Stimulated activated CD8-positive, alpha-beta memory T cell treated with anti-CD3 and anti-CD28 coated beads, Interleukin-7, amount 100 ng/mL, for 48 hours (primary cell): ENCODE data around the gene COL19A1.
"Not testable (repeated sequence)": the region's sequence is repeated elsewhere in the genome, so short reads cannot be mapped to it uniquely, and the experiment has no call there.

Source experiments
- DNase-seq, 2 donors: peaks; one replicate each; pipeline ENCODE4 v3.0.0-alpha.2; 2020; ENCODE audit warnings: low read depth in 1 of 2; ENCODE audit errors: extremely low read depth in 1 of 2

COL19A1 gene

DNA sequence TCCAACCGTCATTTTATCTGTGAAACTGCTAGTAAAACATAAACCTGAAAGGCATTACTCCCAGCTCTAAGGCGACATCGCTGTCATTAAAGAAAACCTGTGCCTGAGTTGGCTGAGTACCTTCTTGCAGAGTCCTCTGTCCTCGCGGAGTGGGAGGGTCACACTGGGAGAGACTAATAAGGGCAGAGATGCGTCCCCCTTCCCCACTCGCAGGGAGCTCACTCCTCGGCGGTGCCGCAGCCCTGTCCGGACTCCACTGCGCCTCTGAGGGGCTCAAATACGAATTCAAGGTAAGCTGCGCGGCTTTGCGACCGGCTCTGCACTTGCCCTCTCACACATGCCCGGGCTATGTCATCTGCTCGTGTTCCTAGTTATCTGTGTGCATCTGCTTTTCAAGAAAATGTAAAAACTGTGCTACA lies at the start of gene COL19A1:
Gene COL19A1, plus strand, starts transcription at position 206 of the 419 bp plus-strand sequence. CDS start 13,012 bp downstream, outside the sequence.
- DNase-seq: no peak

DNA sequence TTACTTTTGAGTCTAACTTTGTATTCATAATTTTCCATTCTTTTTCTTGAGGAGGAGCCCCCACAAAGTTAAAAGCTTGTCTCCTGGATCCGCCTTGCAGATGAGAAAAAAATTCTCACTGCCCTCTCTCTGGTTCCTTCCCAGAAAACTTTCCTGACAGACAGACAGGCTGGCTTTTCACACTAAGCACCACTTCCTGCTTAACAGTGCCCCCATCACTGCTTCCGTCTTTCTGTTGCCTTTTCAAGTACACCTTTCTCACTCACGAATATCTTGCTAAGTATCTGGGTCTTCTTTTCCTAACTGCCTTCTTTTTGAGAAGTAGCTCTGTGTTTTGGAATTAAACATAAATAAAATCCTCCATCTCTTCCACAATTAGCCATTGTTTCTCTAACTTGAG lies 49.8 kb upstream of the COL19A1 start:
- DNase-seq: no peak

DNA sequence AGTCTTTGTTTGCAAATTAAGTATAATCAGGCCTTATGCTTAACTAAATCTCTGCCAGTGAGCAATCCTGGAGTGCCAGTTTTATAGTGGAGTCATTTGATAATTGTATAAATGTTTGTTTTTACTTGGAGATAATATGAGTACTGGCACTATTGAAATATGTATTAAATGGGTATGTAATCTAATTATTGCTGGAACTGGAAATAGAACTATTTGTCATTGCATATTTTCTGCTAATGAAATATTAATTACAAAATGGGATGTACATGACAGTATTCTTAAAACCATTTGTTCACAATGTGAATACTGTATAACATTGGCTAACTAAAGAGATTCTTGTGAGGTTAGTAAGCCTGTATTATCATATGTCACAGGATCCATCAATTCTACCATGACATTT lies 49.0 kb upstream of the COL19A1 start:
- no peak for DNase-seq

DNA sequence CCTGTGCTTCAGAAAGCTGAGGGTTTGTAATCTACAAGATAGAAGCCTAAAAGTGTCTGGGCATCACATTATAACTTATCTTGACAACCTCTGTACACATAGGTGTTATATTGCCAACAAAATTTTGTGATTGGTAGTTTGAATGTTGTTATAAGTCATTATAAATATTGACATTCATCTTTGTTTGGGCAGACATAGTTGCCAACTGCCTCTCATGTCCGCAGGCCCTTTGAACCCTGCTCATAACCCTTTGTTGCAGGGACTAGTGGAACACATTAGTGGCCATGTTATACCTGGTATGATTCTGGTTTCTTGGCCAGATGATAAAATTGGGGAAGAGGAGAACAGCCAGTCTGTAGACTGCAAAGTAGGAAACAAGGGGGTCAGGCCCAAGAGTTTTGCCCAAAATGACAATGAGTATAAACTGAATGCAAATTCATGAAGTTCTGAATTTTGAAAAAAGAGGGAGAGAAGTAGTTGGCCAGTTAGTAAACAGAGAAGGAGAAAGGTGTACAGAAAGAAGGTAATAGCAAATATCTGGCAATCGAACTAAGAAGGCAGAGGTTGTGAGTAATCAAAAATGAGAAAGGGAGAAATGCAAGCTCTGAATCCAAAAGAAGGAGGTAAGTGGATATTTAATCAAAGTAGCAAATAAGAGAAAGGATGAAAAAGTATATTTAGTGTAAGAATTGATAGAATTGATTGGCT lies 48.0 kb upstream of the COL19A1 start:
- DNase-seq: no peak

DNA sequence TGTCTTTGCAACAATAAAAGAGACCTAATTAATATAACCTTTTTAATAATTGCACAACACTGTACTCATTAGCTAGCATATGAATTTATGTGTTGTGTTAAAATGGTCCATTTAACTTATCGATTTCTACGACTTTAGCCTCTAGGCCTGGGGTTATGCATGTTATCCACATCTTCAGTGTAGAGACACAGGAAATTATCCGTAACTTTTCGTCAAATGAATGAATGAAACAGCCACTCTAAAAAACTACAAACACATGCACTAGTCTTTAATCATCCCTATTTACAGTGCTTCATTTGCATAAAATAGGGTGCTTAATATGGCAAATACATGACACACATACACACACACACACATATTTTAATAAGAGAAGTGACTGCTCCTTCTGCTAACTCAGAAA lies 47.2 kb upstream of the COL19A1 start:
- no peak for DNase-seq

DNA sequence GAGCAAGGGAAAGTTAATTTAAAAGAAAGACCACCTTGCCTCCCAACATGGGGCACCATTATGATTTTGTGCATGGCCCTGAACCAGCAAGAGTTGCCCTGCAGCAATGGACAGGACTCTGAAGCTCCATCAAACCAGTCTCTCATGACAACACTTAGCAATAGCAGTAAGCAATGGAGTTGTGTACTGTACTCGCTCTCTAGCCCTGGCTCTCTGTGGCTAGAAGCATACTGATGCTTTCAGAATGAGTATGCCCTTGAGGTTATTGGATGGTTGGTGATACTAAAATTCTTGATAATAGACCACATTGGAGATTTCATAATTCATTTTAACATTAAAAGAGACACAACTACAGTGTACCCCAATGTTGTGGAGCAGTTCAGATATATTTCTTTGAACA lies 46.3 kb upstream of the COL19A1 start:
- DNase-seq: no peak

DNA sequence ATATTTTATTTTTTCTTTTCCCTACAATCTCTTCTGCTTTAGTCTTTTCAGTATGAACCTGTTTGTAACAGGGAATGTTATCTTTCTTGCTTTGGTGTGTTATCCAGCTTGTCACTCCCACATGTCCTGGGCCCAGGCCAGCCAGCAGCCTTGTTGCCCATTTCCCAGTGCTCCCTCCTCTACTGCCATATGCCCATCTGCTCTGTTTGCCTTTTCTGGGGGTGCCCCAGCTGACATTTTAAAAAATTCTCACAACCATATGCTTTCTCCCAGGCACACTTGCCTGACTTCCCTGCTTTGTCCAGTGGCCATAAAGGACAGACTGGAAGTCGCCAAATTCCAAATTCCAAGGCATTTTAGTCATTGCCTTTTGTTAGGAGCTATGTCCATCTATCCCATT lies 45.9 kb upstream of the COL19A1 start:
- DNase-seq: no peak

DNA sequence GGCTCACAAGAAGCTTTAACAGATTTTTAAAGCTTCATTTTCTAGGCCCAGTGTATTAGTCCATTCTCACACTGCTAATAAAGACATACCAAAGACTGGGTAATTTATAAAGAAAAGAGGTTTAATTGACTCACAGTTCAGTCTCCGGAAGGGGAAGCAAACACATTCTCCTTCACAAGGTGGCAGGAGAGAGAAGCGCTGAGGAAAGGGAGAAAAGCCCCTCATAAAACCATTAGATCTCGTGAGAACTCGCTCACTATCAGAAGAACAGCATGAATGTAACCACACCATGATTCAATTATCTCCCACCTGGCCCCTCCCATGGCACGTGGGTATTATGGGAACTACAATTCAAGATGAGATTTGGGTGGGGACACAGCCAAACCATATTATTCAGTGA lies 42.0 kb upstream of the COL19A1 start:
- DNase-seq: not testable (repeated sequence)

DNA sequence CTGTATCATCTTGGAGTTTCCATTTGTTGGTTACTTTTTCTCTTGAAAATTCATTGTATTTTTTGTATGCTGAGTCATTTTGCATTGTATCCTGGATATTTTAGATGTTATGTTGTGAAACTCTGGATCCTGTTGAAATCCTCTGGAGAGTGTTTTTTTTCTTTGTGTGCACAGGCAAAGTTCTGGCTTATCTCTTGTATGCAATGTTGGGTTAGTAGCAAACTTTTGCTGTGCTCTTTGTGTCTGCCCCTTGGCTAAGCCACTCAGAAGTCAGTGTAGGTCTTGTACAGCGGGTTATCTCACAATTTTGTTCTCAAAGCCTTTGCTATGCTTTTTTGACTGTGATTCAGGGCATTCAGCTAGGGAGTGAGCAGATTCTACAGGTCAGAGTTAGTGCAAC lies 40.5 kb upstream of the COL19A1 start:
- DNase-seq: no peak

DNA sequence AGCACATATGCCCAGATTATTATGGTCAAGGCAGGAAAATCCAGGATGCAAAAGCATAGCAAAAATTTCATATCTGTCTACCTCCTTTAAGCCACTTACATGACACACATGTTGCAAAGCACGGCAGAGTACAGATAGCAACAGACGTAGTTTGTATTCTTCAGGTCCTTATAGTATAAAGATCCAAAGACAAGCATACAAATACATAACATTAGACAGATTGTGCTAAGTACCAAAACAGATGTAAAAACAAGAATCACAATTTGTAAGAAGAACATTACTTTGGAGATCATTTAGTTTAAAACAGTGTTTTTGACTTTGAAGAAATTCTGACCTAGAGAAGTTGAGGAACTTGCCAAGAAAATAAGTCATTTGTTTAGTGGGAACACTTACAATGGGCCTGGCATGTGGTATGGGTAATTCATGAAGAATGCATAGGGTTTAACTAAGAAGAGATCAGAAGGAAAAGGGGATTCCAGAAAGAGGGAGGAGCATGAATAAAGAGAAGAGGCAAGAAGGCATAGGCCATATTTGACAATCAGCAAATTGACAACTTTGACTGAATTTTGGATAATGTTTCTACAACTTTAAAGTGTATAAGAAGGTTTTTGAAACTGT lies 39.0 kb upstream of the COL19A1 start:
- no peak for DNase-seq

DNA sequence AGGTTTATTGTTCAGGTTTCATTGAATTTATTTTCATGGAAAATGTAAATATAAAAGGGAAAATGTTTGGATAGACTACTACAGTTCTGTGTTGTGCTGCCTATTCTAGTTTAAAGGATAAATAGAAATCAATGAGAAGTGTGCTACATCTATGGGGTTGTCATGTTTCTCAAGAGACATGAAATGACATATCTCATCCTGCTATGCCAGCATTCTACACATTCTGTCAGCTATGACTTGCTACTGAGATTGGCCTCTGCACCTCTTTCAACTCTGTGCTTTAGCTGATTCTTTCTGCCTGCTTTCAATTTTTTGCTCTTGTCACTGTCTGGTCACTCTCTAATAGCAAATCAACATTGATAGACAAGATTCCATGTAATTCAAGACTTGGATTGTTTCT lies 33.8 kb upstream of the COL19A1 start:
- no peak for DNase-seq

DNA sequence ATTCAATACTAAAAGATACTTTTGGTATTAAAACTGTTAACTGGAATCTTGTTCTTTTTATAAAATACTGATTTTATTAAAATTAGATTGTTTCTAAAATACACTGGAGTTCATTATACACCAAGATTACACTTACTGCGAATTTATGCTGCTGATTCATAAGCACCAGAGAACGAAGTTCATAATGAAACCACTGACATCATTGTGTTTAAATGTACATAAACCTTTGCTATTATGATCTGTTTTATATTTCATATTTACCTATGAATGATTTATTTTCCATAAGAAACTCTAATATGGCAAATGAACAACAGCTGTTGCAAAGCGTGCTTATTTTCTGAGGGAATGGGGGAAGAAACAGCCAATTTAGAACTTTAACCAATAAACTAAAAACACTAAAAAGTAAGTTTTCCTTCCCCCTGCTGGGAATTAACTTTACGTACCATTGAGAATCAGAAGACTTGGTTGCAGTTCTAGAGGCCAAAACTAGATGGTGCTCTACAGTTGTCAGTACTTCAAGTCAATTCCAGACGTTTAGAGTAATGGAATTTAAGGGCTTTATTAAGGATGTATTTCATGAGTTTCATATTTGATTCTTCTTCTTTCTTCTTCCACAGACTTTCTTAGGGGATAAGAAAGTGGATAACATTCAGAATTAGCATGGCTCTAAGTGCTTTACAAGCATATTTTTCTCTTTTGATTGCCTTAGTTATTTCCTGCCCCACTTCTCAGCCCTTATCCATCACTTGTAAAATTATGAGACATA lies 30.8 kb upstream of the COL19A1 start:
- no peak for DNase-seq

DNA sequence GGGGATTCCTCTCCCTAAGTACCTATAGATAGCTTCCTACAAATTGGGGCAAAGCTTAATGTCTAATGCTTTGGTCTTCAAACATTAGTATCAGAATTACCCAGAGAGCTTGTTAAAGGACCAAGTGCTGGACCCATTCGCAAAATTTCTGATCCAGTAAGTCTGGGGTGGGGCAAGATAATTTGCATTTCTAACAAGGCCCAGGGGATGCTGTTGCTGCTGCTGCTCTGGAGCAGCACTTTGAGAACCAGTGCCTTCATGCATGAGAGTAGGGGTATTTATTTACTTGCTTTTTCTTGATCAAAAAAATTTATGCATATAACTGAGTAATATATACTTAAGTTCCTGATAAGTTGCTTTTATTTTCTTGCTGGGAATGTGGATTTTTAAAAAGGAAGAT lies 24.5 kb upstream of the COL19A1 start:
- DNase-seq: no peak

DNA sequence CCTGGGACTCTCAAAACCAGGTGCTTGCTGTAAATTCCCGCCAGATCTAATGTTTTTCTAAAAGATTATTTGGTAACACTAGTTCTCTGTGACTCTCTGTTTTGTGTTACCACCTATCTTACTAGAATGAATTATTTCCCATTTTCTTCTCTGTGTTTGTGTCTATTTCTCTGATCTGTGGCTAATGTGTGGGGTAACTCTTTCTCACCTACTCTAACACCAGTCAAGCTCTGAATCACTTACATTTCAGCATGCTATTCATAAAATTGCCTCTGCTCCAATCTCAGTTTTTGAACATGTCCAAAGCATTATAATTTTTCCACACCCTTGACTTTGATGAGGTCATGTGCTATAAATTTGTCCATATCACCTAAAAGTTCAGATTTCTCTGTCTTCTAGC lies 23.2 kb upstream of the COL19A1 start:
- DNase-seq: no peak

DNA sequence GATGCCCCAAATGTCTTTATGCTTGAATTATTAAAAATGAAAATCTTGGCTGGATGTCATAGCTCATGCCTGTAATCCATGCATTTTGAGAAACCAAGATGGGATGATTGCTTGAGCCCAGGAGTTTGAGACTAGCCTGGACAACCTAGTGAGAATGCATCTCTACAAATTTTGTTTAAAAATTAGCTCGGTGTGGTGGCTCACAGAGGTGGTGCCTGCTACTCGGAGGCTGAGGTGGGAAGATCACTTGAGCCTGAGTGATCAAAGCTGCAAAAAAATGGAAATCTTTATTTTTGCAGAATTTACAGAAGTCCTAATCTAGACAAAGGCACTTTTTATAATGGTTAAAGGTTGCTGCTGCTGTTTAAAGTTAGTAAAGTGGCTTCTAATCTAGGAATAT lies 20.0 kb upstream of the COL19A1 start:
- DNase-seq: no peak

DNA sequence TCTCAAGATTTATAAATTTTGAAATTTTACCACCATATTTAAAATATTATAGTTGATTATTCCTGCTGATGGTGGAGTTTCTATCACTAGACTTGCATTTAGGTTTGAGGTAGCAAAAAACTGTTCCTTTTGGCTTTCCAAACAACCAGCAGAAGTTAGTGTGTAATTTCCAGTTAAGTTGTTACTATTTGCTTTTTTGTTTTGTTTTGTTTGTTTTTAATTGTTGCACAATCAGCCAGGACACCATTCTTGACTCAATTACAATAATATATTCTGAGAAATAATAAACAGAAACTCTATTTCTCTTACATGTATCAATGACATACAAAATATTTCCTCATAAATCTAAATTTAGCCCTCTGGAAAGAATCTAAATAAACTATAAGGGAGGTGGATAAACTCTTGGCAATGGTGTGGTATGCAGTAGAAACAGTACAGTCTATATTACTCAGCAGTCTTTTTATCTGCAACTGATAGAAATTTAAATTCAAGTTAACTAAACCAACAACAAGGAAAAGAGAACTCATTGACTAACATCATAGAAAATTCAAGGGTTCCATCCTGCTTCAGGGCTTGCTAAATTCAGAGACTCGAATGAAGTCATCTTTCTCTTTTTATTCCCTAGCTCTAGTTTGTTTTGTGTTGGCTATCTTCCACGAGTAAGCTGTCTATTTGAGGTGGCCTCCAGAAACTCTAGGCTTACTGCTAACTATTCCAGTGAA lies 19.4 kb upstream of the COL19A1 start:
- DNase-seq: no peak

DNA sequence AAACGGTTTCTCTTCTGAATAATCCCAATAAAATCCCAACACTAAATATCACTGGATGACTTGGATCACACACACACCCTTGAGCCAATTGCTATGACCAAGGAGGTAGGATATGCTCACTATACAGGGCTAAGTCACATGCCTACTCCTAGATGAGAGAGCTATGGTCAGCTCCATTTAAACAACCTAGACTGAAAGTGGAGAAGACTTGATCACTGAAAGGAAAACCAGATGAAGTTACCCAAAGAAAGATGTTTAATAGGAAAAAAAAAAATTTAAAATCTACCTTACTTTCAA lies 18.9 kb upstream of the COL19A1 start:
- no peak for DNase-seq

DNA sequence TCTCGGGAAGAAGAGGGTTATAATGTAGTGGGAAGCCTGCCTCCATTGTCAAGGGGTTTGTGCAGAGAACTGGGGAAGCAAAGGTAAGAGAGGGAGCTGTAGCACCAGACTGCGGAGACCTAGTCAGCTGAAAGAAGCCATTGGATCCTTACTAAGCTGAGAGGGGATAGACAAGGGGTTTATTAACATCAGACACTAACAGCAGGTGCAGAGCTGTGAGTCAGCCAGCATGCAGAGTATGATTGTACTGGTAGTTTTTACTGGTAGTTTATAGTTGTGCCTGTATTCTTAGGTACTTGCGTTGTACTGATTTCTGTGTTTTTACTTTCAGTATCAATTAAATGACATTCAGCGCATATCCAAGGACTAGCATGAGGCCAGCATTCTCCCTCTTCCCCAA lies 17.8 kb upstream of the COL19A1 start:
- DNase-seq: no peak

DNA sequence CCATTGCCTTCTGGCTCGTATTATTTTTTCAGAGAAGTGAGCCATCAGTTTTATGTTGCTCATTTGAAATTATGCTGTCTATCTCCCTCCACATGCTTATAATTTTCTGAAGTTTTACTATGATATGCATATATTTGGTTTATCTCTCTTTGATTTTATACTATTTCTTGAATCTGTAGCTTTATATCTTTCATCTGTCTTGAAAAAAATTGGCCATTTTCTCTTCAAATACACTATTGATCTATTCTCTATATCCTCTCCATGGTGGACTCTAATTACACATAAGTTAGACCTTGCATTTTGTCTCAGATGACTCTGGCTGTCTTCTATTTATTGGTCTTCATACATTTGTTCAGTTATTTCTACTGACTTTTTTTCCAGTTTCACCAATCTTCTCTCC lies 13.7 kb upstream of the COL19A1 start:
- DNase-seq: no peak

DNA sequence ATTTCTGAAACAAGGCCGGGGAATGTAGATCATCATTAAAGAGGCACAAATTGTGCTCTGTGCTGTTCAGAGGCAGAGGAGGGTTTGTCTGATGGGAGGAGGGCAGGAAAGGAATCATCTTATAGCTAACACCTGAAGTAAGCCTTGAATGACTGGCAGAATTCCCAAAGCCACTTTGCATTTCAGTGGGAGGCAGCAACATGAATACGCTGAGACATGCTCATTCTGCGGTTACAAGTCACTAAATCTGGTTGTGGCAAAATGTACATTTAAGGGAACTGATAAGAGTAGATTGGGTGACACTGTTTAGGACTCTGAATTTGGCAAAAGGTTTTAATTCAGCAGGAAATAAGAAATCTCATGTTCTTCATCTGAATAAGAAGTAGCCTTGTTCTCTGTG lies 4.4 kb upstream of the COL19A1 start:
- DNase-seq: no peak

DNA sequence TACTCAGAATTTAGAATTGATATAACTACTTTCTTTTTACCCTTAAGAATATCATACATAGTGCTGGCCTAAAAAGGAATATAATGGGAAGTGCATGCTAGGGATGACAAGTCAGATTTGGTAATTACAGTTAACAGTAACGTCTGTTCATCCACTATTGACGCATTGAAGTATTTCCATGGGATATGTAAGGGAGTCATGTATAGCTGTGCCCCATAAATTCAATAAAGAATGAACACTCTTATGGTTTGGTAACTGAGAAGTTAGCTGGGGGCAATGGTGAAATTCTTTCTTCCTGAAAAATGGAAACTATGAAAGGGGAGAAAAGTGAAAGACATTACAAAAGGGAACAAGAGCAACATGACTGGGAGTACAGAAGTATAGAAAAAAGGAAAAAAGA lies 2.6 kb upstream of the COL19A1 start:
- DNase-seq: no peak

DNA sequence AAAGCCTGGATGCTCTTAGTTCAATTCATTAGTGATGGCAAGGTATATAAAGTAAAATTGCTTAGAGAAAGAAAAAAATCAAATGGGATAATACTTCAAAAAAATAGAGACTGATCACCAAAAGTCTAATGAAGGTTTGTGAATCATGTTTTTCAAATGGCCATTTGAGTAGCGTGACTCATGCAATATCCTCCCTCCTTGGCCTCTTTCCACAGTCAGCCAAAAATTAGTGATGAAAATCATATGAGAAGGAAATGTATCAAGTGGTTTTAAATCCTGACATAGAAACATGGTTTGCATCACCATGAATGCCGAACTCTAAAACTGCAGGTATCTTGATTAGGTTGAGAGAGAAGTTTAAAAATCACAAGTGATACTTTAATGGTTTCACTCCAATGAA lies 1.2 kb upstream of the COL19A1 start:
- no peak for DNase-seq
